Mucosa of stomach (tissue), 1 donor: ENCODE measurements around the gene TELO2.
"Not testable (repeated sequence)": the region's sequence is repeated elsewhere in the genome, so short reads cannot be mapped to it uniquely, and the experiment has no call there.

ENCODE experiments used
- H3K27me3 ChIP-seq: one replicate; pipeline ENCODE4 v1.7.0; 2013; ENCODE audit warnings: mild to moderate bottlenecking, low read length; ENCODE audit not compliant: control insufficient read depth, insufficient read depth
- H3K36me3 ChIP-seq: one replicate; pipeline ENCODE4 v1.7.0; 2013; ENCODE audit warnings: low read length; ENCODE audit not compliant: control insufficient read depth, insufficient read depth
- H3K4me1 ChIP-seq: one replicate; pipeline ENCODE4 v1.7.0; 2013; ENCODE audit warnings: mild to moderate bottlenecking, low read length; ENCODE audit not compliant: control insufficient read depth, insufficient read depth
- H3K4me3 ChIP-seq: one replicate; pipeline ENCODE4 v1.7.0; 2013; ENCODE audit warnings: low read length
- H3K9ac ChIP-seq: one replicate; pipeline ENCODE4 v1.7.0; 2013; ENCODE audit warnings: mild to moderate bottlenecking, low read length, moderate library complexity
- H3K9me3 ChIP-seq: one replicate; pipeline ENCODE4 v1.7.0; 2013; ENCODE audit warnings: mild to moderate bottlenecking, low read length, moderate library complexity; ENCODE audit not compliant: control insufficient read depth
- donor health status: Pancreatic carcinoma.

The TELO2 gene

DNA sequence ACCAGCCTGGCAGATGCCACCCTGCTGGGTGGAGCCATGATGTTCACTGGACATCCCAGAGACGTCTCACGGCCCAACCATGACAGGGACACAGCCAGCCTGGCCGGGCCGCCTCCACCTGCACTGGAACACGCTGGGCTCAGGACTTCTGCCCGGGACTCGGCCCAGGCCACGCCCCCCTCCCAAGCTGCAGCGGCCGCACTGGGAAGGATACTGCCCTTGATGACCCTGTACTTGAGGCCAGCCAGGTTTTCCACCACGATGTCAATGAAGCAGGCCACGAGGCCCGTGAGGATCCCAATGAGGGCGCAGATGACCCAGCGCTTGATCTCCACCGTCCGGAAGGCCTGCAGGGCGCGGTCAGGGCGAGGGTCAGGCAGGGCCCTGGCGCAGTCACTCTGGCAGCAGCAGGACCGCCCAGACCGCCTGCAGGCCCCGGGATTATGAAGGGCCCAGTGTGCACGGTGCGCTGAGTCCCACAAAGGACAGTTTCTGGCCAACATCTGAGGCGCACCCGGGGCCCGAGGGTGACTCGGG, 32.5 kb upstream of the TELO2 start:
- Histone ChIP-seq H3K9me3 (no peaks in the 10 kb centered on the region), H3K9ac (no peak overlapping the region), H3K4me3 (no peak overlapping the region), H3K4me1 (no peaks in the 10 kb centered on the region), H3K36me3 (no peaks in the 10 kb centered on the region), H3K27me3 (no peaks in the 10 kb centered on the region)

DNA sequence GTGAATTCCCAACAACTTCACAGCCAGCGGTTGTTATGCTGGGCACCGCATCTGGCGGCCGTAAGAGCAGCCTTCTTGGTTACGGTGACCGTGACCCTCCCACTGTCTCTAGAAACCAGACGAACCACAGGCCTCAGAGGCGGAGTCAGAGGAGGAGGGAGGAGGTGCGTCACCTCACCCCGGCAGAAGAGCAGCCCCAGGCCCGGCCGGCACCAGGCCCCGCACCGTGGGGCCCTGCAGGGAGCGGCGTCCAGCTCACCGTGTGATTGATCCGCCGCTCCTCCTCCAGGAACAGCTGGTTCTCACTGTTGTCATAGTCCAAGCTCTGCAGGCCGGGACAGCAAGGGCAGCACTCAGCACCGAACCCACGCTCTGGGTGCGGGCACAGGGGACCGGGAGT, 32.0 kb upstream of the TELO2 start:
- no peak overlapping the region for H3K4me3 ChIP-seq
- no peaks in the 10 kb centered on the region for H3K27me3 ChIP-seq
- no peak overlapping the region for H3K9ac ChIP-seq
- no peaks in the 10 kb centered on the region for H3K9me3 ChIP-seq
- no peaks in the 10 kb centered on the region for H3K36me3 ChIP-seq
- no peaks in the 10 kb centered on the region for H3K4me1 ChIP-seq

DNA sequence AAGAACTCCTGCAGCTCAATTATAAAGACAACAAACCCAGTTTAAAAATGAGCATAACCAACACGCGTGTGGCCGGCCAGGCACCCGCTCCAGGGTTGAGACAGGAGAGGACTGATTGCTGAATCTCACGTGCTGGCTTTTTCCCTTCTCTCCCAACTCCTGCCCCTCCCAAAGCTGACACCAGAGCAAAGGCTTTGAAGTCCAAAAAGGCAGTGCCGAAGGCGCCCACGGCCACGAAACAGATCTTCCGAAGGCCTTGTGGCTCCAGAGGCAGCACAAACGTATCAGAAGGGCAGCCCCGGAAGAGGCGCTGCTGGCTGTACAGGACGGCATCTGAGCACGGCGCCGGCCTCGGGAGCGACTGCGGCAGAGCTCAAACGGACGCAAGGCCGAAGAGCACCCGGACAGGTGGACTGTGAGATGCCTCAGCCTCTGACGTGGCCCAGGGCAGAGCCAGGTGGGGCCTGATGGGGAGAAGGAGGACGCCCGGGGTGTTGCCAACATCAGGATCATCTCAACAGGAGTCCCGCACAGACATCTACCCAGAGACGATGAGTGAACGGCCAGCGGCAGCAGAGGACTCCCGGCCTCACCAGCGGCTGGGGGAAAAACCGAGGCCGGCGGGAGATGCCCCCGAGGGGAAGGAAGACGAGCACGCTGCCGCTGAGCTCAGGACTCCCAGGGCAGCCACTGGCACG, 28.8 kb upstream of the TELO2 start:
- Histone ChIP-seq H3K9ac (no peak overlapping the region), H3K4me1 (no peaks in the 10 kb centered on the region), H3K9me3 (no peaks in the 10 kb centered on the region), H3K4me3 (no peak overlapping the region), H3K27me3 (no peaks in the 10 kb centered on the region), H3K36me3 (no peaks in the 10 kb centered on the region)

DNA sequence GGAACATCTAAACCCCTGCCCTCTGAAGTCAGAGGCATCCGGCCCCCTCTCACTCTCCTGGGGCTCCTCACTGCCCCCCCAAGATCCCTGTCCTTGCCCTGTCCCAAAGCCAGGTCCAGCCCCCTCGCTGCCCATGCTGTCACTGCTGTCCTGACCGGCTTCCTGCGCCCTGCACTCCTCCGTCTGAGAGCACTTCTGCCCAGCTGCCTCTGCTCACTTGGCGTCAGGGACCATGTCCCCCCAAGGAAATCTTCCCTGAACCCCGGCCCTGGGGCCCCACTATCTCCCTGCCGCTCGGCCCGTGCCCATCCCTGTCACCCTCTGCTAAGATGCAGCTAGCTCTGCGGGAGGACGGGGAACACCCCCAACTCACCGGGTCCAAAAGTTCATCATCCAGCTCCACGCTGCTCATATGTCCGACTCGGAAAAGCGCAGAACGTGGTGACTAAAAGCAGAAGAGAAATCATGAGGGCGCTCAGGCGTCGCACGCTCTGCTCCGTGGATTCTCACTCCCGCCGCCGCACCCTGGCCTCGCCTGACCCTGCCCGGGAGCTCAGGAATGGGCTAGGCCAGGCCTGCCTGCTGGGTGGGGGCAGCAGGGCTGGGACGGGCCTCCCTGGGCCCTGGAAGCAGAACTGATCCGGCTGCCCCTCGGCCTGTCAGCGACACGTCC, 28.1 kb upstream of the TELO2 start:
- Histone ChIP-seq H3K9ac (no peak overlapping the region), H3K36me3 (no peaks in the 10 kb centered on the region), H3K4me3 (no peak overlapping the region), H3K4me1 (no peaks in the 10 kb centered on the region), H3K27me3 (no peaks in the 10 kb centered on the region), H3K9me3 (no peaks in the 10 kb centered on the region)

DNA sequence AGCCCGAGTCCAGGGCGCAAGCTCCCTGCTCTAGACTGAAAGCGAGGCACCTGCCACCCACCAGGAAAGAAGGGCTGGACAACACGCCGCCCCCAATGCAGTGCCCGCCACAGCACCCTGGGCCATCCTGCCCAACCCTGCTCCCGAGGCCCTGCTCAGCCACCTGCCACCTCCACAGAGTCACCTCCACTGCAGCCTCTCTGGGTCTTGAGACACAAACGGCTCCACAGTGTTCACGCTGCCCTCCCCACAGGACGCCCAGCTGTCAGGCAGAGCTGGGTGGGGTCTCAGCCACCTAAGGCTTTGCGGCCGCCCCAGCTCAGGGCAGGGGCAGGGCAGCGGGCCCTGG, 27.6 kb upstream of the TELO2 start:
- Histone ChIP-seq H3K4me3 (no peak overlapping the region), H3K36me3 (no peaks in the 10 kb centered on the region), H3K27me3 (no peaks in the 10 kb centered on the region), H3K9me3 (no peaks in the 10 kb centered on the region), H3K4me1 (no peaks in the 10 kb centered on the region), H3K9ac (no peak overlapping the region)

DNA sequence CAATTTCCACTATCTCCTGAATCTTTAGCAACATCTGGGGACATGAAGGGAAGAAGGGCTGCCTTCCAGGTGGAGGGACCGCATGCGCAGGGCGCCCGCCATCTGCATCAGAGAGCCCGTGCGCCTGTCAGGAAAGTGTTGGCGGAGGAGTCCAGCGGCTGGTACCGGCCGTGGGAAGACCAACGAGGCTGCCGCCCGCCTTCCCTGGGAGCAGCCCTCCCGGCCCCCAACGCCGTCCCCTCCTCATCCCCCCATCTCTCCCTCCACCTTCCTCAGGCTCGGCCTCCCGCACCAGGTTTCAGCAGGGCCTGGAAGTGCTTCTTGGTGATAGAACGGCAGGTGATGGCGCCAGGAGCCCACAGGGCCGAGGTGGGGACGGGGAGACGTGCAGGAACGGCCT, 27.1 kb upstream of the TELO2 start:
- H3K4me3 ChIP-seq = no peak overlapping the region
- no peaks in the 10 kb centered on the region for H3K36me3 ChIP-seq
- no peak overlapping the region for H3K9ac ChIP-seq
- no peaks in the 10 kb centered on the region for H3K27me3 ChIP-seq
- H3K9me3 ChIP-seq = no peaks in the 10 kb centered on the region
- H3K4me1 ChIP-seq = peaks cover 5% of the 10 kb centered on the region

DNA sequence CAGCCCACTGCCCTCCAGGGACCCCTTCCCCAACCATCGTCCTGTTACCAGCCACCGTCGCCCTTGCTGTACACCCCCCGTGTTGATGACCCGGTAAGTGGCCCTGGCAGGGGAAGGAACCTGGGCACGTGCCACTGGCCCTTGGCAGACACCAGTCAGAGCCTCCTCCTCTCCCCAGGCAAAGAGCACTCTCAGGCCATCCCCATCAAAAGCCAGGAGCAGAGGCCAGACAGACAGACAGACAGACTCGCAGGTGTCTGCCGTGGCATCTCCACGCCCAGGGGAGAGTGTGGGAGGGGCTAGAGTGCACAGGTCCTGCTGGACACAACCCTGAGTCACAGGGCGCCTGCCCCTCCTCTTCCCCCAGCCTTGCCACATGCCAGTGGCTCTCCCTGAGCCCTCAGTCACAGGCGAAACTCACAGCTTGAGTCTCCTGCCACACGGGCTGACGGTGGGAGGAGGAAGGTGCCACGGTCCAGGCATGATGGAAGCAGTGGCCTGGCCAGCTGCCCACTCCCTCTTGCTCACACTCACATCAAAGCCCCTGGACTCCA, 26.1 kb upstream of the TELO2 start:
- Histone ChIP-seq H3K36me3 (no peaks in the 10 kb centered on the region), H3K9ac (no peak overlapping the region), H3K27me3 (no peaks in the 10 kb centered on the region), H3K4me3 (no peak overlapping the region), H3K4me1 (peaks cover 8% of the 10 kb centered on the region), H3K9me3 (no peaks in the 10 kb centered on the region)

DNA sequence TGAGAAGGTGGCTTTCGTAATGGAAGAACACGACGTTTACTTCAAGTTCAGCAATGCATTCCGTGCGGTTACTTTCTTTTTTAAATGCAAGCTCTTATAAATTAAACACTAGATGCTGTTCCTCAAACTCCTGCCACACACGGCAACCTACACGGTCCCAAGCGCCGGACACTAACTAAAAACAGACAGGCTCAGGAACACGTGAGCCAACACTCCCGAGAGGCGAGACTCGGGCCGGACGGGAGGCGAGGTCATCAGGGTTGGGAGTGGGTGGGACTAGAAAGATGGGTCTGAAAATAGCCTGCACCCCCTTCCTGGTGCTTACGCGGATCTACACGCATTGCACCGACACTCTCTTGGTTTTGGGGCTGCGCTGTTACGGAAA, 24.7 kb upstream of the TELO2 start:
- Histone ChIP-seq H3K9me3 (no peaks in the 10 kb centered on the region), H3K36me3 (no peaks in the 10 kb centered on the region), H3K4me3 (no peak overlapping the region), H3K27me3 (no peaks in the 10 kb centered on the region), H3K4me1 (peaks cover 12% of the 10 kb centered on the region), H3K9ac (no peak overlapping the region)

DNA sequence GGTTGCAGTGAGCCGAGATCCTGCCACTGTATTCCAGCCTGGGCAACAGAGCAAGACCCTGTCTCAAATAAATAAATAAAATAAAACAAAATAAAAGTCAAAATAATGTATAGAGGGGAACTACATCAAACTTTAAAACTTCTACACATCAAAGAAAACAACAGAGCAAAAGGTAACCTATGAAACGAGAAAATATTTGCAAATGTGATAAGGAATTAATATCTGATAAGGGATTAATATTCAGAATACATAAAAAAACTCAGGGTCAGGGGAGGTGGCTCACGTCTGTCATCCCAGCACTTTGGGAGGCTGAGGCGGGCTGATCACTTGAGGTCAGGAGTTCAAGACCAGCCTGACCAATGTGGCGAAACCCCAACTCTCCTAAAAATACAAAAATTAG, 24.0 kb upstream of the TELO2 start:
- not testable (repeated sequence) for H3K27me3 ChIP-seq, H3K9me3 ChIP-seq, H3K4me3 ChIP-seq, H3K36me3 ChIP-seq, H3K9ac ChIP-seq
- H3K4me1 ChIP-seq = peaks cover 18% of the 10 kb centered on the region

DNA sequence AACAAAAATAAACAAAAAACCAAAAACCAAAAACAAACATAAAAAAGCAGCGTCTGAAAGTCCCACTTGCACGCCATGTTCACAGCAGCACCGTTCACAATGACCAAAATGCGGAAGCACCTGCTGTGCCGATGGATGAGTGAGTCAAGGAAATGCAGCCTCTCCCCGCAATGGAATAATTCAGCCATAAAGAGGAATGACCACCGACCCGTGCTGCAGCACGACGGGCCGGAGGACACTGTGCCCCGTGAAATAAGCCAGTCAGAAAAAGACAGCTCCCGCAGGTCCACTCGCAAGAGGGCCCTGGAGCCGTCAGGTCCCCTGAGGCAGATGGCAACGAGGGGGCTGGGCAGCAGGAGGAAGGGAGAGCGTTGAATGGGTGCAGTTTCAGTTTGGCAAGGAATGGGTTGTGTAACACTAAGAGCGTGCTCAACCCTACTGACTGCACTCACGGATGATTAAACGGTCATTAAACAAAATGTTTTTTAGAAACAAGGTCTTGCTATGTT, 23.4 kb upstream of the TELO2 start:
- peaks cover 20% of the 10 kb centered on the region for H3K4me1 ChIP-seq
- H3K27me3 ChIP-seq = no peaks in the 10 kb centered on the region
- no peaks in the 10 kb centered on the region for H3K9me3 ChIP-seq
- H3K9ac ChIP-seq = no peak overlapping the region
- no peak overlapping the region for H3K4me3 ChIP-seq
- no peaks in the 10 kb centered on the region for H3K36me3 ChIP-seq

DNA sequence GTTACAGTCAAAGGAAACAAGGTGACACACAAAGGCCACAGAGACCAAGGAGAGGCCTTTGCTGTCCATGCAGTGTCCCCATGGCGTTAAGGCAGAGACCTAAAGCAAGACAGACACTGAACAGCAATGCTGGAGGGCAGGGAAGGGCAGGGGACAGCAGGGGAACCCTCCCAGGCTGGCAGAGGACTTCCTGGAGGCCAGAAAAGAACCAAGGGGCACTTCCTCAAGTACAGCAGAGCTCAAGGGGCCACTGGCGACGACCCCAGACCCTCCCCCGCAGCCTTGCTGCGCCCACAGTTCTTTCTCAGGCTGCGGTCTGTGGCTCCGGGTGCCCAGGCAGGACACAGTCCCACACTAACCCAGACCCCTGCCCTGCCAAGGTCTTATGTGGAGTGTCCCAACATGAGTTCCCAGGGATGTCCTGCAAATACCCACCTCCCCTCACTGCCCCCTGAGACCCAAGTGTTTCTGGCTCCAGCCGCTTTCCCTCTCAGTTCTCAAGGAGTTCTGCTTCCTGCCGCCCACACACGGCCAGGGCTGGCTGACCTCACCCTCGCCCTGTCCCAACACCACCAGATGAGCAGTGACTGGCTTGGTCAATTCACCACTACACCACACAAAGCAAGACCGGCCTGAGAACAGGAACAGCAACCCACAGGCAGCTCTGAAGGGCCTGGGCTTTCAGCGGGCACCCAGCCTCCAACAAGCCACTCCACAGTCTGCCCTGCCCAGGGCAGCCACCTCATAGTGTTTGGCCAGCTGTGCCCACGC, 22.5 kb upstream of the TELO2 start:
- no peak overlapping the region for H3K4me3 ChIP-seq
- H3K9me3 ChIP-seq = no peaks in the 10 kb centered on the region
- no peaks in the 10 kb centered on the region for H3K36me3 ChIP-seq
- no peak overlapping the region for H3K9ac ChIP-seq
- no peaks in the 10 kb centered on the region for H3K27me3 ChIP-seq
- H3K4me1 ChIP-seq = peaks cover 23% of the 10 kb centered on the region
